A549 (cell line): ENCODE results near the gene ASB17.
A peak's percentile ranks its signal among the peaks of the same experiment; 100 is the strongest.

Experiments used
- CHD4 ChIP-seq: fragments of 200-600 bp; sonication (generic); IDR thresholded peaks from 2 replicates; pipeline ENCODE4 v1.6.1; 2016; ENCODE audit warnings: antibody characterized with exemption, mild to moderate bottlenecking, borderline replicate concordance
- ESRRA ChIP-seq: fragments of 150-350 bp; IDR thresholded peaks from 2 replicates; pipeline ENCODE4 v1.6.1; 2014; ENCODE audit warnings: mild to moderate bottlenecking, low read length, borderline replicate concordance
- JUN ChIP-seq, 2 experiments: fragments of >200 bp; sonication (Bioruptor Twin); formaldehyde crosslinking; IDR thresholded peaks; 2 replicates in 1 of 2; 3 replicates in 1 of 2; pipeline ENCODE4 v1.6.1; 2016 to 2017
- POLR2A ChIP-seq: IDR thresholded peaks from 2 replicates; pipeline ENCODE4 v1.6.1; 2012; ENCODE audit warnings: mild to moderate bottlenecking, low read length
- RAD21 ChIP-seq, 2 experiments: fragments of >200 bp in 1 of 2; sonication (Bioruptor Twin) in 1 of 2; formaldehyde crosslinking in 1 of 2; IDR thresholded peaks in 1 of 2; conservative IDR thresholded peaks in 1 of 2; 2 replicates in 1 of 2; 3 replicates in 1 of 2; pipeline ENCODE4 v1.6.1; 2012 to 2018; ENCODE audit warnings: inconsistent platforms in 1 of 2
- SMC3 ChIP-seq: fragments of >200 bp; sonication (Bioruptor Twin); formaldehyde crosslinking; IDR thresholded peaks from 3 replicates; pipeline ENCODE4 v1.6.1; 2018; ENCODE audit warnings: inconsistent platforms
- ZC3H11A ChIP-seq: fragments of 450-650 bp; IDR thresholded peaks from 2 replicates; pipeline ENCODE4 v1.6.1; 2014; ENCODE audit warnings: antibody characterized with exemption, mild to moderate bottlenecking
- TF ChIP-seq, protein P1 (sequence below): fragments of >200 bp; sonication (Bioruptor Twin); formaldehyde crosslinking; IDR thresholded peaks from 3 replicates; pipeline ENCODE4 v1.5.1; 2016
- TF ChIP-seq, protein P2 (sequence below): IDR thresholded peaks from 2 replicates; pipeline ENCODE4 v1.6.1; 2012
- TF ChIP-seq, protein P3 (sequence below): IDR thresholded peaks from 2 replicates; pipeline ENCODE4 v1.6.1; 2012

DNA sequence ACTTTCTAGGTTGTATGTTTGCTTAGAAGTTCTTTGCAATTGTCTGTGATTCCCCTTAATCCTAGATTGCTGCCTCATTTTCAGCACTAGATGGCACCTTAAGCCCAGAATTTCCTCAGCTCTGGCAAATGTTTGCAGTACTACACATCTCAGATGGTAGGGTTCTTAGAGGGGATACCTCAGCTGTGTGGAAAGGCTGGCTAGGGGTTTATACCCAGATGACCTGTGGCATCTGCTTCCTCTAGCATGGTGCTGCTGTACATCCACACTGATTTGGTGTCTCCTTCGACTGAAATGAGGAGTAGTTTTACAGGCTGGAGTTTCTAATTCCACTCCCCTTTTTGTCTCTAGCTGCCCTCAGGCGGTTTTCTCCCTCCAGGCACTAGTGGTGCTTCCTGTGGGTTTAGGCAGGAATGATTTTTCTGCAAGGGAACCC is 23.5 kb downstream of the ASB17 start:
- TF ChIP-seq SMC3: peak; percentile 67
- TF ChIP-seq, protein P1, sequence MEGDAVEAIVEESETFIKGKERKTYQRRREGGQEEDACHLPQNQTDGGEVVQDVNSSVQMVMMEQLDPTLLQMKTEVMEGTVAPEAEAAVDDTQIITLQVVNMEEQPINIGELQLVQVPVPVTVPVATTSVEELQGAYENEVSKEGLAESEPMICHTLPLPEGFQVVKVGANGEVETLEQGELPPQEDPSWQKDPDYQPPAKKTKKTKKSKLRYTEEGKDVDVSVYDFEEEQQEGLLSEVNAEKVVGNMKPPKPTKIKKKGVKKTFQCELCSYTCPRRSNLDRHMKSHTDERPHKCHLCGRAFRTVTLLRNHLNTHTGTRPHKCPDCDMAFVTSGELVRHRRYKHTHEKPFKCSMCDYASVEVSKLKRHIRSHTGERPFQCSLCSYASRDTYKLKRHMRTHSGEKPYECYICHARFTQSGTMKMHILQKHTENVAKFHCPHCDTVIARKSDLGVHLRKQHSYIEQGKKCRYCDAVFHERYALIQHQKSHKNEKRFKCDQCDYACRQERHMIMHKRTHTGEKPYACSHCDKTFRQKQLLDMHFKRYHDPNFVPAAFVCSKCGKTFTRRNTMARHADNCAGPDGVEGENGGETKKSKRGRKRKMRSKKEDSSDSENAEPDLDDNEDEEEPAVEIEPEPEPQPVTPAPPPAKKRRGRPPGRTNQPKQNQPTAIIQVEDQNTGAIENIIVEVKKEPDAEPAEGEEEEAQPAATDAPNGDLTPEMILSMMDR: peak; percentile 66
- TF ChIP-seq, protein P2, sequence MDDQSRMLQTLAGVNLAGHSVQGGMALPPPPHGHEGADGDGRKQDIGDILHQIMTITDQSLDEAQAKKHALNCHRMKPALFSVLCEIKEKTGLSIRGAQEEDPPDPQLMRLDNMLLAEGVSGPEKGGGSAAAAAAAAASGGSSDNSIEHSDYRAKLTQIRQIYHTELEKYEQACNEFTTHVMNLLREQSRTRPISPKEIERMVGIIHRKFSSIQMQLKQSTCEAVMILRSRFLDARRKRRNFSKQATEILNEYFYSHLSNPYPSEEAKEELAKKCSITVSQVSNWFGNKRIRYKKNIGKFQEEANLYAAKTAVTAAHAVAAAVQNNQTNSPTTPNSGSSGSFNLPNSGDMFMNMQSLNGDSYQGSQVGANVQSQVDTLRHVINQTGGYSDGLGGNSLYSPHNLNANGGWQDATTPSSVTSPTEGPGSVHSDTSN: no peak
- TF ChIP-seq, protein P3, sequence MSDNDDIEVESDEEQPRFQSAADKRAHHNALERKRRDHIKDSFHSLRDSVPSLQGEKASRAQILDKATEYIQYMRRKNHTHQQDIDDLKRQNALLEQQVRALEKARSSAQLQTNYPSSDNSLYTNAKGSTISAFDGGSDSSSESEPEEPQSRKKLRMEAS: no peak
- TF ChIP-seq JUN (IDR thresholded peaks at IDR 0.05): no peak
- TF ChIP-seq ESRRA: no peak
- peak; percentile 77 to 82 for TF ChIP-seq RAD21 (conservative IDR thresholded peaks at IDR 0.05 in 1 of 2, IDR thresholded peaks at IDR 0.05 in 1 of 2)
- TF ChIP-seq ZC3H11A: no peak
- no peak for TF ChIP-seq POLR2A
- no peak for TF ChIP-seq CHD4
